ENCODE data around the gene GNAT3. TPM values are rescaled to one million over a fixed set of nuclear protein-coding genes. Genes with fewer than 3 reads are reported as not detected.

GNAT3 gene
- total and polyA plus RNA-seq, 3 donors from 2014 or later = 0.38 TPM; not detected in 2

DNA sequence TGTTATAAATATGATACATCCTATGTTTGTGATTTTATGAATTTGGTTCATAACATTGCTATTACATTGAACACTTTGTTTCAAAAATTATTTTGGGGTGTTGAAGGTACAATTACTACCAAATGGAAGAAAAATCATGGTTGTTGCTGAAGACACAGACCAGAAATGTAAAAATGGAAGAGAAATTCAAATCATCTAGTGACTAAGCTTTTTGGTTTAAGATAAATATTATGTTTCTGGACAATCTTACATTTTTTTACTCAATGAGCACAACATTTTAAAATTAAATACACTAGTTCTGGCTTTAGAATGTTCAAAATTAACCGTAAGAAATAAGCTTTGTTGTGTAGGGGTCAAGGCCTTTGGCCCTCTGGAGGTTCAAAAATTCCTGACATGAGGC, 82.7 kb downstream of the GNAT3 start:
- whole genome bisulfite sequencing, 2 donors = 80 to 92% methylated on average over 1 of the region's 1 CpG
- DNase-seq = no peak
- Histone ChIP-seq H3K4me1 (no peaks in the 10 kb centered on the region), H3K36me3 (ENCODE audit: low read depth, missing control alignments) (no peaks in the 10 kb centered on the region), H3K4me3 (no peak overlapping the region), H3K9me3 (no peaks in the 10 kb centered on the region), H3K27me3 (no peaks in the 10 kb centered on the region), H3K27ac (no peak overlapping the region)
- intact Hi-C loops (cut with DNase I; ENCODE audit: low total_unique reads) = loop anchor here (10.0 kb wide), 1 partner anchor 236 kb away; no protein-coding TSS in a partner anchor
- TF ChIP-seq CTCF (IDR thresholded peaks at IDR 0.05) = no peak
- no peak for TF ChIP-seq POLR2A (IDR thresholded peaks at IDR 0.05)

GRCh38 chr7:80428161-80429054, 83.5 kb downstream of the GNAT3 start:
- H3K36me3 ChIP-seq (ENCODE audit: low read depth, missing control alignments) = no peaks in the 10 kb centered on the region
- WGBS, 2 donors = 50 to 52% methylated on average over 9 of the region's 9 CpGs
- H3K4me3 ChIP-seq = no peak overlapping the region
- H3K27ac ChIP-seq = no peak overlapping the region
- intact Hi-C loops (cut with DNase I; ENCODE audit: low total_unique reads) = loop anchor here (10.0 kb wide), 1 partner anchor 236 kb away; no protein-coding TSS in a partner anchor
- no peaks in the 10 kb centered on the region for H3K9me3 ChIP-seq
- H3K27me3 ChIP-seq = no peaks in the 10 kb centered on the region
- H3K4me1 ChIP-seq = no peaks in the 10 kb centered on the region
- TF ChIP-seq POLR2A (IDR thresholded peaks at IDR 0.05) (no peak), CTCF (IDR thresholded peaks at IDR 0.05) (peak; percentile 37 to 54 (median 44))
- peak; percentile 28 for DNase-seq

GRCh38 chr7:80427218-80427617, 84.6 kb downstream of the GNAT3 start:
- WGBS, 2 donors = 74 to 77% methylated on average over 4 of the region's 4 CpGs
- TF ChIP-seq CTCF (IDR thresholded peaks at IDR 0.05) (no peak), POLR2A (IDR thresholded peaks at IDR 0.05) (no peak)
- no peaks in the 10 kb centered on the region for H3K4me1 ChIP-seq
- no peak for DNase-seq
- no peaks in the 10 kb centered on the region for H3K9me3 ChIP-seq
- H3K27ac ChIP-seq = no peak overlapping the region
- intact Hi-C loops (cut with DNase I; ENCODE audit: low total_unique reads) = loop anchor here (10.0 kb wide), 1 partner anchor 238 kb away; no protein-coding TSS in a partner anchor
- no peaks in the 10 kb centered on the region for H3K36me3 ChIP-seq (ENCODE audit: low read depth, missing control alignments)
- H3K4me3 ChIP-seq = no peak overlapping the region
- H3K27me3 ChIP-seq = no peaks in the 10 kb centered on the region

DNA sequence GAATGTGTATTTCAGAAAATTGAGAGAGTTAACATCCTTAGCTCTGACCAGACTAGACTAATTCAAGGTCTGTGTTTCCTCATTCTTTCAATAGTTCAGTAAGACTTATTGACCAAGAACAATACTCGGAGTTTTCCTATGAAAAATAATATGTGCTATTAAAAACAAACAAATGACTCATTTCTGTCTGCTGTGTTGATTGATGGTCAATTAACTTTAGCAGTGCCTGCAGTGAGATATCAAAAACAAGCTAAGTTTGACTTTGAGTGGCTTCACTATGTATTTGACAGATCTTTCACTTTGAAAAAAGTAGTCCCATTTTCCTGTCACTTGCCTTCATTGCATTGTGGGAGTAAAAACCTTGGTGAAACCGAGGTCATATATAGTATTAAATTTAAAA, 91.0 kb downstream of the GNAT3 start:
- no peaks in the 10 kb centered on the region for H3K36me3 ChIP-seq (ENCODE audit: low read depth, missing control alignments)
- TF ChIP-seq POLR2A (IDR thresholded peaks at IDR 0.05) = no peak
- TF ChIP-seq CTCF (IDR thresholded peaks at IDR 0.05) = no peak
- 61% methylated on average over 2 of the region's 2 CpGs for WGBS, 2 donors
- no peaks in the 10 kb centered on the region for H3K9me3 ChIP-seq
- intact Hi-C loops (cut with DNase I; ENCODE audit: low total_unique reads) = loop anchor here (10.0 kb wide), 1 partner anchor 244 kb away; no protein-coding TSS in a partner anchor
- no peaks in the 10 kb centered on the region for H3K4me1 ChIP-seq
- H3K27ac ChIP-seq = peak overlapping the region; percentile 3 to 43
- DNase-seq = no peak
- no peak overlapping the region for H3K4me3 ChIP-seq
- H3K27me3 ChIP-seq = no peaks in the 10 kb centered on the region
